ENCODE data around the gene INPP5D. TPM values are rescaled to one million over a fixed set of nuclear protein-coding genes. Genes with fewer than 3 reads are reported as not detected.
"Not testable (repeated sequence)": the region's sequence is repeated elsewhere in the genome, so short reads cannot be mapped to it uniquely, and the experiment has no call there.

INPP5D gene
- total RNA-seq, 1 donor from 2014 or later, result 18.3 TPM

DNA sequence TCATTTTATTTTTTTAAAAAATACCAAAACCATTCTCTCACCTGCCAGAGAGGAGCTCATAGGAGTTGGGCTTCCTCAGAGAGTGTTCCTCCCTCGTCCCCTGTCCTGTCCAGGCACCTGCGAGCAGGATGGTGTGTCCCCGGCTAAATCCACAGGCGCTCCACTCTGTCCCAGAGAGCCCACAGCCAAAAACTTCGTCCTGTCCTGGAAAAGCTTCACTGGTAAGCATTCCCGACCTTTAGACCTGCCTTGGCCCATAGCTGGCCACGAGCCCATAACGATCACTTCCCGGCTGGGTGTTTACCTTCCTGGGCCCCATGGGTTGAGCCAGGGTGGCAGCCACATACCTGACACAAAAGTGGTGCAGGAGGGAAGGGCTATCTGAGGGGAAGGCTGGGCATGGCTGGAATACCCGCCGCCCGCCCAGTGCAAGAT lies 47.1 kb upstream of the INPP5D start, which contains the start of gene NGEF:
NGEF (minus strand) TSS at position 230 of the 435 bp plus-strand sequence. CDS start 38,366 bp downstream, outside the sequence.
- no peaks in the 10 kb centered on the region for H3K36me3 Mint-ChIP-seq
- H3K4me1 Mint-ChIP-seq (ENCODE audit: unreplicated experiment), result no peaks in the 10 kb centered on the region
- H3K27me3 Mint-ChIP-seq, result peaks cover 2% of the 10 kb centered on the region
- DNase-seq (ENCODE audit: extremely low spot score, unreplicated experiment), result peak; percentile 62
- TF ChIP-seq, protein P1, sequence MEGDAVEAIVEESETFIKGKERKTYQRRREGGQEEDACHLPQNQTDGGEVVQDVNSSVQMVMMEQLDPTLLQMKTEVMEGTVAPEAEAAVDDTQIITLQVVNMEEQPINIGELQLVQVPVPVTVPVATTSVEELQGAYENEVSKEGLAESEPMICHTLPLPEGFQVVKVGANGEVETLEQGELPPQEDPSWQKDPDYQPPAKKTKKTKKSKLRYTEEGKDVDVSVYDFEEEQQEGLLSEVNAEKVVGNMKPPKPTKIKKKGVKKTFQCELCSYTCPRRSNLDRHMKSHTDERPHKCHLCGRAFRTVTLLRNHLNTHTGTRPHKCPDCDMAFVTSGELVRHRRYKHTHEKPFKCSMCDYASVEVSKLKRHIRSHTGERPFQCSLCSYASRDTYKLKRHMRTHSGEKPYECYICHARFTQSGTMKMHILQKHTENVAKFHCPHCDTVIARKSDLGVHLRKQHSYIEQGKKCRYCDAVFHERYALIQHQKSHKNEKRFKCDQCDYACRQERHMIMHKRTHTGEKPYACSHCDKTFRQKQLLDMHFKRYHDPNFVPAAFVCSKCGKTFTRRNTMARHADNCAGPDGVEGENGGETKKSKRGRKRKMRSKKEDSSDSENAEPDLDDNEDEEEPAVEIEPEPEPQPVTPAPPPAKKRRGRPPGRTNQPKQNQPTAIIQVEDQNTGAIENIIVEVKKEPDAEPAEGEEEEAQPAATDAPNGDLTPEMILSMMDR (conservative IDR thresholded peaks at IDR 0.05), result no peak
- H3K9me3 Mint-ChIP-seq, result no peaks in the 10 kb centered on the region
- H3K4me3 Mint-ChIP-seq, result no peak within 1 kb of the TSS
- H3K27ac Mint-ChIP-seq, result no peak within 1 kb of the TSS

DNA sequence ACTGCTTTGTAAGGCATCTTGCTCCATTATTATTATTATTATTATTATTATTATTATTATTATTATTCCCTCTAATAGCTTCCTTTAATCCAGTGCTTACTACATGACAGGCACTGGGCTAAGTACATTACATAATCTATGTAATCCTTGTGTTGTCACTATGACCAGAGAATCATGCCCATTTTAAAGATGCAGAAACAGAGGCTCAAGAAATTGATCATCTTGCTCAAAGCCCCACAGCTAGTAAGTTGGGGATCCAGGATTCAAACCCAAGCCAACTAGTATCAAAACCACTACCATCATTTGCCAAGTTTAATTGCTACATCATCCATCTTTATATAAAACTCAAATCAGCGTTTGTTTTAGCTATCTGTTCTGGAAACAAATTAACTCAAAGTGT lies 46.5 kb upstream of the INPP5D start:
- Mint-ChIP-seq H3K4me1 (ENCODE audit: unreplicated experiment) (no peaks in the 10 kb centered on the region), H3K27ac (no peak overlapping the region), H3K27me3 (no peaks in the 10 kb centered on the region), H3K9me3 (no peaks in the 10 kb centered on the region), H3K4me3 (no peak overlapping the region), H3K36me3 (no peaks in the 10 kb centered on the region)
- TF ChIP-seq, protein P1 (conservative IDR thresholded peaks at IDR 0.05), result no peak
- no peak for DNase-seq (ENCODE audit: extremely low spot score, unreplicated experiment)

DNA sequence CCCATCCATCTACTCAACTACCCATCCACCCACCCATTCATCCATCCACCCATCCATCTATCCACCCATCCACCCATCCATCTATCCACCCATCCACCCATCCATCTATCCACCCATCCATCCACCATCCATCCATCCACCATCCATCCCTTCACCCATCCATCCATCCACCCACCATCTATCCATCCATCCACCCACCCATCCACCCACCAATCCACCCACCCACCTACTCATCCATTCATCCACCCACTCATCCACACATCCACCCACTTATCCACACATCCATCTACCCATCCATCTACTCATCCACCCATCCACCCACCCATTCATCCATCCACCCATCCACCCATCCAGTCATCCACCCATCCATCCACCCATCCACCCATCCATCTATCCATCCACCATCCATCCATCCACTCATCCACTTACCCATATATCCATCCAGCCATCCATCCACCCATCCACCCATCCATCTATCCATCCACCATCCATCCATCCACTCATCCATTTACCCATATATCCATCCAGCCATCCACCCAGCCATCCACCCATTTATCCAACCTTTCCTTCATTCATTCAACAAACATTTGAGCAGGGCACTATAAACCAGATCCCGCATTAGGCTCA lies 45.0 kb upstream of the INPP5D start:
- Mint-ChIP-seq H3K27me3 (no peaks in the 10 kb centered on the region), H3K4me3 (no peak overlapping the region), H3K4me1 (ENCODE audit: unreplicated experiment) (no peaks in the 10 kb centered on the region), H3K36me3 (no peaks in the 10 kb centered on the region), H3K9me3 (no peaks in the 10 kb centered on the region), H3K27ac (no peak overlapping the region)
- DNase-seq (ENCODE audit: extremely low spot score, unreplicated experiment), result no peak
- TF ChIP-seq, protein P1 (conservative IDR thresholded peaks at IDR 0.05), result no peak

DNA sequence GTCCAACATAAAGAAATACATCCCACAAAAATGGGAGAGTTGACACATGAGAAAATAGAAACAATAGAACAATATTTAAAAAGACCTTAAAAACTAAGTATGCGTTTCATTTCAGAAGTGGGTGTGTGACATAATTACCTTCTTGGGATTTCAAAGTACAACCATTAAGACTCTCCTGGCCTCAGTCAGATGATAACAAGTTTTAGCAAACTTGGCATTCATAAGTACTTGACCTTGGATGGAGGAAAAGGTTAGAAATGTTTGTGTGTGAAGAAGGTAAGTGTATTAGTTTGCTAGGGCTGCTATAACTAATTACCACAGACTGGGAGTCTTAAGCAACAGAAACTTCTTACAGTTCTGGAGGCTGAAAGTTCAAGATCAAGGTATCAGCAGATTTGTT lies 42.2 kb upstream of the INPP5D start:
- DNase-seq (ENCODE audit: extremely low spot score, unreplicated experiment), result no peak
- no peaks in the 10 kb centered on the region for H3K4me1 Mint-ChIP-seq (ENCODE audit: unreplicated experiment)
- no peak overlapping the region for H3K4me3 Mint-ChIP-seq
- no peaks in the 10 kb centered on the region for H3K9me3 Mint-ChIP-seq
- H3K36me3 Mint-ChIP-seq, result no peaks in the 10 kb centered on the region
- H3K27ac Mint-ChIP-seq, result no peak overlapping the region
- no peaks in the 10 kb centered on the region for H3K27me3 Mint-ChIP-seq
- TF ChIP-seq, protein P1 (conservative IDR thresholded peaks at IDR 0.05), result no peak

DNA sequence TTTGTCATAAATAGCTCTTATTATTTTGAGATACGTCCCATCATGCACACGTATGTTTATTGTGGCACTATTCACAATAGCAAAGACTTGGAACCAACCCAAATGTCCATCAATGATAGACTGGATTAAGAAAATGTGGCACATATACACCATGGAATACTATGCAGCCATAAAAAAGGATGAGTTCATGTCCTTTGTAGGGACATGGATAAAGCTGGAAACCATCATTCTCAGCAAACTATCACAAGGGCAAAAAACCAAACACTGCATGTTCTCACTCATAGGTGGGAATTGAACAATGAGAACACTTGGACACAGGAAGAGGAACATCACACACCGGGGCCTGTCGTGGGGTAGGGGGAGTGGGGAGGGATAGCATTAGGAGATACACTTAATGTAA lies 40.5 kb upstream of the INPP5D start:
- H3K36me3 Mint-ChIP-seq; H3K9me3 Mint-ChIP-seq; DNase-seq (ENCODE audit: extremely low spot score, unreplicated experiment); H3K27ac Mint-ChIP-seq; H3K4me1 Mint-ChIP-seq (ENCODE audit: unreplicated experiment); H3K4me3 Mint-ChIP-seq; H3K27me3 Mint-ChIP-seq: not testable (repeated sequence)

DNA sequence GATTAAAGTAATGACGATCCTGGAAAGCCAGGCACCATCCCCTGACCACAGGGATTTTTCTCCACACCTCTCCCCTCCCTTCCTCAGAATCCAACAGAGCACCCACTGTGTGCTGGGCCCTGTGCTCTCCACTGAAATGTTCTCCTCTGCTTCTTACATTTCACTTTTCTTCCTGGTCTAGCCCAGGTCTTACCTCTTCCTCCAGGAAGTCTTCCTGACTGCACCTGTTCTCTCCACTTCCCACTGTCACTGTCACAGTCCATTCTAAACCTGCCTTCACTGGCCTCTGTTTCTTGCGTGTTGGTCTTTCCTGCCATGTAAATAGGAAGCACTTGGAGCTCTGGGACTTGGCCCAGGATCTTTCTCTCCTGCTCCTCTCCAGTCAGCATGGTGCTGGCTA lies 39.7 kb upstream of the INPP5D start:
- H3K4me3 Mint-ChIP-seq, result no peak overlapping the region
- no peak for DNase-seq (ENCODE audit: extremely low spot score, unreplicated experiment)
- H3K27ac Mint-ChIP-seq, result no peak overlapping the region
- no peaks in the 10 kb centered on the region for H3K4me1 Mint-ChIP-seq (ENCODE audit: unreplicated experiment)
- H3K36me3 Mint-ChIP-seq, result no peaks in the 10 kb centered on the region
- TF ChIP-seq, protein P1 (conservative IDR thresholded peaks at IDR 0.05), result no peak
- no peaks in the 10 kb centered on the region for H3K27me3 Mint-ChIP-seq
- H3K9me3 Mint-ChIP-seq, result no peaks in the 10 kb centered on the region
